ENCODE results near the gene HES7.

The HES7 gene

DNA sequence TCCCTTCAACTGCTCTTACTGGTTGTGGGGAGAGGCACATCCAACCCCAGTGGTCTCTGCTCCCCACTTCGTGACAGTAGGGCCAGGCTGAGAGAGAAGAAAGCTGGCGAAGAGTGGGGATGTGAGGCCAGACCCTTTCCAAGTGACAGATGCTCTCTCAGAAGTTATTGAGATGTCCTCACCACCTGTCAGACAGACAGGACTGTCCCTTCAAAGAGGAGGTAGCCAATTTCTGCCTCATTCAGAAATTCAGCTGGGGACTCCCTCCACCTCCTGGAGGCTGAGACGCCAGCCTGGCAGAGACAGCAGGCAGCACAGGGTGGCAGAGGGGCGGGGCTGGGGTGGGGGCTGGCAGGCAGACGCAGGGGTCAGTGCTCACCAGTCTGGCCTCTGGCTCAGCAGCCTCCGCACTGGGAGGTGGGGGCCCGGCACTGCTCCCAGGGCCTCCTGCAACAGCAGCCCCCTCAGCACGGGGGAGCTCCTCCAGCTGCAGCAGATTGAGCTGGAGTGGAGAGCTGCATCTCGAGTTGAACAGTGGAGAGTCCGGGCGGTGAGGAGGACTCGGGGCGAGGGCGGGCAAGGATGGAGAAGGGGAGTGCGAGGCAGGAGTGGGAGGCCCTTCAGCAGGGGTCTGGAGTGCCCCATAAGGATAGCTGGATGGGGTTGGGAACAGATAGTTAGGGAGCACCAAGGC, 19.1 kb upstream of the HES7 start:
- no peak for DNase-seq (ENCODE audit: low read depth in 2 of 2)
- TF ChIP-seq, protein P1, sequence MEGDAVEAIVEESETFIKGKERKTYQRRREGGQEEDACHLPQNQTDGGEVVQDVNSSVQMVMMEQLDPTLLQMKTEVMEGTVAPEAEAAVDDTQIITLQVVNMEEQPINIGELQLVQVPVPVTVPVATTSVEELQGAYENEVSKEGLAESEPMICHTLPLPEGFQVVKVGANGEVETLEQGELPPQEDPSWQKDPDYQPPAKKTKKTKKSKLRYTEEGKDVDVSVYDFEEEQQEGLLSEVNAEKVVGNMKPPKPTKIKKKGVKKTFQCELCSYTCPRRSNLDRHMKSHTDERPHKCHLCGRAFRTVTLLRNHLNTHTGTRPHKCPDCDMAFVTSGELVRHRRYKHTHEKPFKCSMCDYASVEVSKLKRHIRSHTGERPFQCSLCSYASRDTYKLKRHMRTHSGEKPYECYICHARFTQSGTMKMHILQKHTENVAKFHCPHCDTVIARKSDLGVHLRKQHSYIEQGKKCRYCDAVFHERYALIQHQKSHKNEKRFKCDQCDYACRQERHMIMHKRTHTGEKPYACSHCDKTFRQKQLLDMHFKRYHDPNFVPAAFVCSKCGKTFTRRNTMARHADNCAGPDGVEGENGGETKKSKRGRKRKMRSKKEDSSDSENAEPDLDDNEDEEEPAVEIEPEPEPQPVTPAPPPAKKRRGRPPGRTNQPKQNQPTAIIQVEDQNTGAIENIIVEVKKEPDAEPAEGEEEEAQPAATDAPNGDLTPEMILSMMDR (IDR thresholded peaks at IDR 0.05; ENCODE audit: low read depth, low read length): no peak
- H3K4me3 ChIP-seq (replicated peaks in 1 of 2; ENCODE audit: low read depth in 2 of 2, low read length in 2 of 2): no peak overlapping the region

DNA sequence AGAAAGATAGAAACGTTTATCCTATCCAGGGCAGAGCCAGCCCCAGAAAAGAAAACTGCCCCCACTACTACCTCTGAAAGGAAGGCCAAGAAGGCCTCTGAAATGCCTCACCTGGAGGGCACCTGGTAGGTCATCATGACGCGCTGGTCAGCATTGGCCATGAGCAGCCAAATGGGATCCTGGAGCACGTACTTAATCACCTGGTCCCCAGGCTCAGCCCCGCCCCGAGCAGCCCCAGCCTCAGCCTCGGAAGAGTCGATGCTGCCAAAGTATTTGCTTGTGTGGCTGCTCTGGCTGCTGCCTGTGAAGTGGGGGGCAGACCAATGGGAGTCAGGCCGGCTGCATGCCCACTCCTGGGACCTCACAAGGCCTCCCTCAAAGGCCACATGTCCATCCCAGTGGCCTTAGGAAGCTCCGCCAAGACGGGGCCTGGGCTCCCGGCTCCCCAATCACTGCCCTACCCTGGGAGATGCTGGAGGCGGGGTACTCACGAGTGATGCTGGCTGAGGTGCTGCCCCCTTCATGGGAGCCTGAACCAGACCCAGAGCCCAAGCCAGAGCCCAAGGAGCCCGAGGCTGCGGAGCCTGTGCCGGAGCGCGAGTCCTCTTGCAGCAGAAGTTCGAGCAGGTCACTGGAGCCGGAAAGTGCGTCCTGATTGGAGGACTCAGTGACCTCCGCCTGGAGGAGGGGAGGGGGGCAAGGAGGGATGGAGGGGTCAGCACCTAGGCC, 18.4 kb upstream of the HES7 start:
- TF ChIP-seq, protein P1 (IDR thresholded peaks at IDR 0.05; ENCODE audit: low read depth, low read length): no peak
- no peak overlapping the region for H3K4me3 ChIP-seq (replicated peaks in 1 of 2; ENCODE audit: low read depth in 2 of 2, low read length in 2 of 2)
- no peak for DNase-seq (ENCODE audit: low read depth in 2 of 2)

DNA sequence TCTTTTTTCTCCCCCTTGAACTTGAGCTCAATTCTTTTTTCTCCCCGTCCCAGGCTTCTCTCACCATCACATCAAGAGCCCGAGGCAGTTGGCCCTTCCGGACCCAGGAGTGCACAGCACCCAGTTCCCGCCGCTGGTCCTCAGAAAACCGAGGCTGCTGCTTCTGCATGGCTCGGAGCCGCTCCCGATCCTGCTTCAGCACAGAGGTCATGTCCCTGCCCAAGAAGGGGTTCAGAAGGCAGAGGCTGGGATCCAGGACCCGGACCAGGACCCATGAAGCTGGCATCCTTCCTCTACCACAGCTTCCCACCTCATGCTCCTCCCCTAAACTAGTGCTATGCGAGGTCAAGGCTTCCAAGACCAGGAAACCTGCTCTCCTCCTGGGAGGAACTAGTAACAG, 17.8 kb upstream of the HES7 start:
- TF ChIP-seq, protein P1 (IDR thresholded peaks at IDR 0.05; ENCODE audit: low read depth, low read length): no peak
- DNase-seq (ENCODE audit: low read depth in 2 of 2): no peak
- H3K4me3 ChIP-seq (replicated peaks in 1 of 2; ENCODE audit: low read depth in 2 of 2, low read length in 2 of 2): no peak overlapping the region

DNA sequence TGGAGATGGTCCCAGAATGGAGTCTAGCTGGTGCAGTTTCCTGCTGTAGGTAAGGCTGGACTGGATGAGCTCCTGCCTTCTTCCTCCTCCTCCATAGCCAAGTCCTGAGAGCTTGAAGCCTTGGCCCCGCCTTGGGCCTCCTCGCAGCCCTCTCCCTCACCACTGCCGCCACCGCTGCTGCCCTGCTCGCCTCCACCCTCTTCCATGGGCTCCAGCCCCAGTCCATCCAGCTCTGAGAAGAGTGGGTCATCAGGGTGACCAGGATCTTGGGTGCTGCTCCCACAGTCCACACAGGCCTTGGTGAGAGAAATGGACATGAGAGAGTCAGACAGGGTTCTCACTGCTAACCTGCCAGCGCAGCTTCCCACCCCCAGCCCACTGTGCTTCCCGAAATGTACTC, 17.1 kb upstream of the HES7 start:
- TF ChIP-seq, protein P1 (IDR thresholded peaks at IDR 0.05; ENCODE audit: low read depth, low read length): no peak
- no peak for DNase-seq (ENCODE audit: low read depth in 2 of 2)
- no peak overlapping the region for H3K4me3 ChIP-seq (replicated peaks in 1 of 2; ENCODE audit: low read depth in 2 of 2, low read length in 2 of 2)

DNA sequence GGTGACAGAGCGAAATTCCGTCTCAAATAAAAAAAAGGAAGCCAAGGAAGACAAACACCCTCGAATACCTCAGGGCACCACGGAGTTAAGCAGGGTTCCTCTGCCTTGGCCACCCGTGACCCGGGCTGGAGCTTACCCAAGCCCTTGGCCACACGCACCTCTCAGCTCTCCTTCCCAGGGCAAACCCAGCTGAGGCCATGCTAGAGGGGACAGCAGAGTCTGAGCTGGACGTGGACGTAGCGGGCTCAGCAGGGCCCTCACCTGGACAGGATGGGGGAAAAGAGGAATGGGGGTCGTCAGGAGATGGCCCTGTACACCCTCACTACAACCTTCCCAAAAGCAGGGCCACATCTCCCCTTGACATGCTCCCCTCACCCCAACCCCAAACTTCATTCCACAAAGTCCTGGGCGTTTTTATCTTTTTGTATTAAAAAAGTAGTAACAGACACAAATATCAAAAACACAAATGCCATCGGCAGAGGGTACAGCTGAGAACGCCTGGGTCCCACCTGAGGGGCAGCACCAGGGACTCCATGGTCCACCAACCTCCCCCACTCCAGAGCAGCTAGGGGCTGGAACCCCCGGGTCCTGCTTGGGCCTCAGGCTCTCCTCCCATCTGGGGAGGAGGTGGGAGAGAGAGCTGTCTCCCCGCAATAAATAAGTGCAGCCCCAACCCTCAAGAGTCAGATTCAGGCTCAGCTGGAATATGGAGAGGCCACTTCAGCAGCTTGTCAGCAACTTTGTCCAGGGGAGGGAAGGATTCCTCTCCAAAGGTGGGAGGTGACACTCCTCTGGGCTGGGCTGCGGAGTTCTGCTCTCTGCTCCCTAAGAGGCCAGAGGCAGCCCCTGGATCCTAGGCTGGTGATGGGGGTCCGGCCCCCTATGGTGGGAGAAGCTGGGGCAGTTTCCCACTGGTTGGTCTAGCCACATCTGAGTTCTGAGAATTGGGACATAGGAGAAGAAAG, 16.4 kb upstream of the HES7 start:
- DNase-seq (ENCODE audit: low read depth in 2 of 2): no peak
- H3K4me3 ChIP-seq (replicated peaks in 1 of 2; ENCODE audit: low read depth in 2 of 2, low read length in 2 of 2): no peak overlapping the region
- TF ChIP-seq, protein P1 (IDR thresholded peaks at IDR 0.05; ENCODE audit: low read depth, low read length): no peak

DNA sequence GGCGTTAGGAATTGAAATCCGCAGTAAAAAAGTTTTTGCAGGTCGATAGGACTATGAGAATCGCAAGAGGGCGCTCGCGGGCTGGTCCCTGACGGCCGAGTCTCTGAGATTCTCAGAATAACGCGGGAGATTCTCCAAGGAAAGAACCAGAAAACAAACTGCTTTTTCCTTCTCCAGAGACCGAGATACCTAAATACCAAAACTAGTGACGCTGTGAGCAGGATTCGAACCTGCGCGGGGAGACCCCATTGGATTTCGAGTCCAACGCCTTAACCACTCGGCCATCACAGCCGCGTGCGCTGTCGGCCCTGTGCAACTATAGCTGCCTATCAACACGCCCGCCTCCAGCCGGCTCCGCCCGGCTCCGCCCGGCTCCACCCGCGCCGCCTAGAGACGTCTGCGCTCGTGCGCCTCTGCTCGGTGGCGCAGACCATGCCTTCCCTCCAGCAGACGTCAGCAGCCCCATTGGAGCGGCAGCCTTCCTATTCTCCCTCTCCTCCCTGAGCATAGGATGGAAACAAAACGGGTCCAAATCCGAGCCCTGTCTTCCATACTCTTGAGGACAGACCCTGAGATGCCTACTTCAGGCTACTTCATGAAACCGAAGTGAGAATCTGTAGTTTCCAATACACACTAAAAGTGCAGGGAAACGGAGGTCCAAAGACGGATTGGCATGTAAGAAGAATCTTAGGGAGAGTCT, 14.9 kb upstream of the HES7 start:
- TF ChIP-seq, protein P1 (IDR thresholded peaks at IDR 0.05; ENCODE audit: low read depth, low read length): peak; percentile 93
- peak overlapping the region in 1 of 2 donors; percentile 36 for H3K4me3 ChIP-seq (replicated peaks in 1 of 2; ENCODE audit: low read depth in 2 of 2, low read length in 2 of 2)
- peak; percentile 98 to 99 for DNase-seq (ENCODE audit: low read depth in 2 of 2)
